ENCODE measurements around the gene DNAJA1.

- TF ChIP-seq CTCF (conservative IDR thresholded peaks at IDR 0.05; ENCODE audit: low read depth, low read length) (no peak), EZH2 (IDR thresholded peaks at IDR 0.05; ENCODE audit: borderline replicate concordance, low read depth, low read length, poor library complexity, severe bottlenecking) (no peak)
Observed at GRCh38 chr9:33022755-33023154, 2.3 kb upstream of the DNAJA1 start.

All from A673 (cell line).